ENCODE results near the gene HECTD4. TPM values are rescaled to one million over a fixed set of nuclear protein-coding genes. Genes with fewer than 3 reads are reported as not detected.

HECTD4 gene
- total and polyA plus RNA-seq, 9 of the 15 experiments (the other 6 are each of a cell fraction or from before 2014, with no cell fraction given), result 3.5 to 33.3 (median 13.5) TPM

- no peak for TF ChIP-seq ZNF655 (CRISPR knock-in tag; IDR thresholded peaks at IDR 0.05)
- TF ChIP-seq MAZ (CRISPR knock-in tag; conservative IDR thresholded peaks at IDR 0.05 in 1 of 2, IDR thresholded peaks at IDR 0.05 in 1 of 2), result 0 out of 4 replicates have a peak, but pooled peaks of 1 of the 2 experiments have one; percentile 6
- TF ChIP-seq, protein P1, sequence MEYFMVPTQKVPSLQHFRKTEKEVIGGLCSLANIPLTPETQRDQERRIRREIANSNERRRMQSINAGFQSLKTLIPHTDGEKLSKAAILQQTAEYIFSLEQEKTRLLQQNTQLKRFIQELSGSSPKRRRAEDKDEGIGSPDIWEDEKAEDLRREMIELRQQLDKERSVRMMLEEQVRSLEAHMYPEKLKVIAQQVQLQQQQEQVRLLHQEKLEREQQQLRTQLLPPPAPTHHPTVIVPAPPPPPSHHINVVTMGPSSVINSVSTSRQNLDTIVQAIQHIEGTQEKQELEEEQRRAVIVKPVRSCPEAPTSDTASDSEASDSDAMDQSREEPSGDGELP (CRISPR knock-in tag; IDR thresholded peaks at IDR 0.05; ENCODE audit: borderline replicate concordance), result no peak
- no peak for TF ChIP-seq JUN (IDR thresholded peaks at IDR 0.05; ENCODE audit: borderline replicate concordance, low read depth, low read length)
- no peak for TF ChIP-seq JUN (CRISPR knock-in tag; IDR thresholded peaks at IDR 0.05; ENCODE audit: borderline replicate concordance)
- 0 out of 4 replicates have a peak, but pooled peaks of 1 of the 2 experiments have one; percentile 55 for TF ChIP-seq TEAD1 (CRISPR knock-in tag; IDR thresholded peaks at IDR 0.05)
- 0 out of 2 replicates have a peak, but pooled peaks have one; percentile 22 for TF ChIP-seq SMAD4 (CRISPR knock-in tag; conservative IDR thresholded peaks at IDR 0.05)
- TF ChIP-seq, protein P2, sequence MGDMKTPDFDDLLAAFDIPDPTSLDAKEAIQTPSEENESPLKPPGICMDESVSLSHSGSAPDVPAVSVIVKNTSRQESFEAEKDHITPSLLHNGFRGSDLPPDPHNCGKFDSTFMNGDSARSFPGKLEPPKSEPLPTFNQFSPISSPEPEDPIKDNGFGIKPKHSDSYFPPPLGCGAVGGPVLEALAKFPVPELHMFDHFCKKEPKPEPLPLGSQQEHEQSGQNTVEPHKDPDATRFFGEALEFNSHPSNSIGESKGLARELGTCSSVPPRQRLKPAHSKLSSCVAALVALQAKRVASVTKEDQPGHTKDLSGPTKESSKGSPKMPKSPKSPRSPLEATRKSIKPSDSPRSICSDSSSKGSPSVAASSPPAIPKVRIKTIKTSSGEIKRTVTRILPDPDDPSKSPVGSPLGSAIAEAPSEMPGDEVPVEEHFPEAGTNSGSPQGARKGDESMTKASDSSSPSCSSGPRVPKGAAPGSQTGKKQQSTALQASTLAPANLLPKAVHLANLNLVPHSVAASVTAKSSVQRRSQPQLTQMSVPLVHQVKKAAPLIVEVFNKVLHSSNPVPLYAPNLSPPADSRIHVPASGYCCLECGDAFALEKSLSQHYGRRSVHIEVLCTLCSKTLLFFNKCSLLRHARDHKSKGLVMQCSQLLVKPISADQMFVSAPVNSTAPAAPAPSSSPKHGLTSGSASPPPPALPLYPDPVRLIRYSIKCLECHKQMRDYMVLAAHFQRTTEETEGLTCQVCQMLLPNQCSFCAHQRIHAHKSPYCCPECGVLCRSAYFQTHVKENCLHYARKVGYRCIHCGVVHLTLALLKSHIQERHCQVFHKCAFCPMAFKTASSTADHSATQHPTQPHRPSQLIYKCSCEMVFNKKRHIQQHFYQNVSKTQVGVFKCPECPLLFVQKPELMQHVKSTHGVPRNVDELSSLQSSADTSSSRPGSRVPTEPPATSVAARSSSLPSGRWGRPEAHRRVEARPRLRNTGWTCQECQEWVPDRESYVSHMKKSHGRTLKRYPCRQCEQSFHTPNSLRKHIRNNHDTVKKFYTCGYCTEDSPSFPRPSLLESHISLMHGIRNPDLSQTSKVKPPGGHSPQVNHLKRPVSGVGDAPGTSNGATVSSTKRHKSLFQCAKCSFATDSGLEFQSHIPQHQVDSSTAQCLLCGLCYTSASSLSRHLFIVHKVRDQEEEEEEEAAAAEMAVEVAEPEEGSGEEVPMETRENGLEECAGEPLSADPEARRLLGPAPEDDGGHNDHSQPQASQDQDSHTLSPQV (IDR thresholded peaks at IDR 0.05), result 0 out of 2 replicates have a peak, but pooled peaks have one; percentile 51
- no peak for TF ChIP-seq HDAC6 (IDR thresholded peaks at IDR 0.05; ENCODE audit: low read depth, low read length)
- peak; percentile 36; the same call in 1 of the 2 replicates for TF ChIP-seq MAX (CRISPR knock-in tag; IDR thresholded peaks at IDR 0.05)
- TF ChIP-seq SPI1 (IDR thresholded peaks at IDR 0.05; ENCODE audit: borderline replicate concordance, low read depth, low read length), result peak; percentile 10; the same call in 1 of the 2 replicates
Observed at GRCh38 chr12:112126000-112126438, 256.2 kb downstream of the HECTD4 start (continued).

Data from K562 (cell line).